Liver (tissue), 3 donors: Measurements from ENCODE around the gene KLC3.

Source experiments
- JUND ChIP-seq, 2 donors: IDR thresholded peaks; 2 replicates each; pipeline ENCODE4 v1.6.1; 2016; ENCODE audit warnings: antibody characterized with exemption in 2 of 2
- NR2F2 ChIP-seq: IDR thresholded peaks from 2 replicates; pipeline ENCODE4 v1.6.1; 2016; ENCODE audit warnings: antibody characterized with exemption
- SP1 ChIP-seq: IDR thresholded peaks from 2 replicates; pipeline ENCODE4 v1.6.1; 2018; ENCODE audit warnings: antibody characterized with exemption, mild to moderate bottlenecking
- TAF1 ChIP-seq: conservative IDR thresholded peaks from 2 replicates; pipeline ENCODE4 v1.6.1; 2016; ENCODE audit warnings: antibody characterized with exemption, mild to moderate bottlenecking
- TF ChIP-seq, protein P1 (sequence below): fragments of 150-350 bp; IDR thresholded peaks from 2 replicates; pipeline ENCODE4 v1.5.1; 2017; ENCODE audit warnings: improper control_type of control experiment, low read depth, low read length; ENCODE audit not compliant: missing input control
- TF ChIP-seq, protein P2 (sequence below): IDR thresholded peaks from 2 replicates; pipeline ENCODE4 v1.6.1; 2016; ENCODE audit warnings: antibody characterized with exemption
- donor health status: healthy.
- donor health status: healthy.

DNA sequence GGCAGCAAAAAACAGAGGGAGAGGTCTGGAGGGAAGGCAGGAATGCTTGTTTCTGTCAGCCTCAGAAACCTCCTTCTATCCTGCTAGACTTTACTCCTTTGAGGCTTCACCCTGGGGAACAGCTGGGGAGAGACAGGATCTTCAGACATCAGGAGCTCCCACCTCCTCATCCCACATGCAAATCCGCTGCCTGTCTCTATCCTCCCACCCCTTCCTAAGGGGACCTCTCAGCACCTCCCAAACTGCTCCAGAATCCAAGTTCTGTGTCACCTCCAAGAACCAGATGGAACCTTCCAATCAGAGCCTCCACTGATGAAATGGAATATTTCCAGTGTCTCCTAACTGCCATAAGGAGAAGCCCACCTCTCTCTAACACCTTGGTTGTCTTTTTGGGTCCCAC lies 39.6 kb downstream of the KLC3 start:
- TF ChIP-seq TAF1 = no peak
- no peak for TF ChIP-seq SP1
- TF ChIP-seq, protein P1, sequence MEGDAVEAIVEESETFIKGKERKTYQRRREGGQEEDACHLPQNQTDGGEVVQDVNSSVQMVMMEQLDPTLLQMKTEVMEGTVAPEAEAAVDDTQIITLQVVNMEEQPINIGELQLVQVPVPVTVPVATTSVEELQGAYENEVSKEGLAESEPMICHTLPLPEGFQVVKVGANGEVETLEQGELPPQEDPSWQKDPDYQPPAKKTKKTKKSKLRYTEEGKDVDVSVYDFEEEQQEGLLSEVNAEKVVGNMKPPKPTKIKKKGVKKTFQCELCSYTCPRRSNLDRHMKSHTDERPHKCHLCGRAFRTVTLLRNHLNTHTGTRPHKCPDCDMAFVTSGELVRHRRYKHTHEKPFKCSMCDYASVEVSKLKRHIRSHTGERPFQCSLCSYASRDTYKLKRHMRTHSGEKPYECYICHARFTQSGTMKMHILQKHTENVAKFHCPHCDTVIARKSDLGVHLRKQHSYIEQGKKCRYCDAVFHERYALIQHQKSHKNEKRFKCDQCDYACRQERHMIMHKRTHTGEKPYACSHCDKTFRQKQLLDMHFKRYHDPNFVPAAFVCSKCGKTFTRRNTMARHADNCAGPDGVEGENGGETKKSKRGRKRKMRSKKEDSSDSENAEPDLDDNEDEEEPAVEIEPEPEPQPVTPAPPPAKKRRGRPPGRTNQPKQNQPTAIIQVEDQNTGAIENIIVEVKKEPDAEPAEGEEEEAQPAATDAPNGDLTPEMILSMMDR = no peak
- TF ChIP-seq JUND (IDR thresholded peaks at IDR 0.05) = no peak
- TF ChIP-seq, protein P2, sequence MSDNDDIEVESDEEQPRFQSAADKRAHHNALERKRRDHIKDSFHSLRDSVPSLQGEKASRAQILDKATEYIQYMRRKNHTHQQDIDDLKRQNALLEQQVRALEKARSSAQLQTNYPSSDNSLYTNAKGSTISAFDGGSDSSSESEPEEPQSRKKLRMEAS = no peak
- no peak for TF ChIP-seq NR2F2
